Right hindlimb (tissue), 1 donor: ENCODE results near the gene SLC25A41.
"Not testable (repeated sequence)": the region's sequence is repeated elsewhere in the genome, so short reads cannot be mapped to it uniquely, and the experiment has no call there.

Experiments
- DNase-seq: peaks from one replicate; pipeline ENCODE4 v3.0.0-alpha.2; 2018

The SLC25A41 gene

DNA sequence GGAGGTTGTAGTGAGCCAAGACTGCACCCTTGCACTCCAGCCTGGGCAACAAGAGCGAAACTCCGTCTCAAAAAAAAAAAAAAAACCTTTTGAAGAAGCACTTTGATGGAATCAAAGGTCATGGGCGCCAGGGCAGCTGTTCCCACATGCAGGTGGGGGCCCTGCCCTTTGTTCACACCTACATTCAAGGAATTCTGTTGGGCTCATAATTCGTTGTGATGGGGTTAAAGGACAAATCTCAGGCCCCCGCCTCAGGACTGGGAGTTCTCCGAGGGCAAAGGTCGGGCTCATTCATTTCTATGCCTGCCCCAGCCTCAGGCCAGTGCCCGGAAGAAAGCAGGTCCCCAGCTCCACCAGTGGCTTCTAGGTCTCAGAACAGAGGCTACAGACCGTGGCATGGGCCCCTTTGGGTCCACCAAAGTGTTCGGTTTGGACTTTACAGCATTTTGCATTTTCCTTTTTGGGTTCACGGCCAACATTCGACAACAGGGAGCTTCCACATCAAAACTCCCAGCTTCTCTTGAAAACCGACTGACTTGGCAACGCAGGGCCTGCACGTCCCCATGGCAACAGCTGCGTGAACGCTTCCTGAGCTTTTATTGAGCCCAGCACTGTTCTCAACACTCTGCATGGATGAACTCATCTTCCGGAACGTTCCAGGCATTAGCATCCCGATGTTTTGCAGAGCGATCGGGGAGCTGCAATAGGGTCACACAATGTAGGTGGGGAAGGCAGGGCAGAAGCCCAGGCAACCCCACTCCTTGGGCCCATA, 30.5 kb downstream of the SLC25A41 start:
- peak; percentile 89 for DNase-seq

DNA sequence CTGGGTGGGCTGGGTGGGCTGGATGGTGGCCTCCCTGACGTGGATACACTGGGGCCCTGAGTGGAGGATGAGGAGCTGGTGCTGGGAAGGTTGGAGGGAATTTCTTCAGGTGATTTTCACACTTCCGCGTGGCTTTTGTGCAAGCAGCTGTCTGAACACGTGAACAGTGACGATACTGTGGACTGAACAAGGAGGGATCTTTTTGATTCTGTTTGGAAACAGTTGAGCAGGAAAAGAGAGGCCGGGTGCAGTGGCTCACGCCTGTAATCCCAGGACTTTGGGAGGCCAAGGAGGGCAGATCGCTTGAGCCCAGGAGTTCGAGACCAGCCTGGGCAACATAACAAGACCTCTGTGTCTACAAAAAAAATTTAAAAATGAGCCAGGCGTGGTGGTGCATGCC, 31.5 kb downstream of the SLC25A41 start:
- no peak for DNase-seq

DNA sequence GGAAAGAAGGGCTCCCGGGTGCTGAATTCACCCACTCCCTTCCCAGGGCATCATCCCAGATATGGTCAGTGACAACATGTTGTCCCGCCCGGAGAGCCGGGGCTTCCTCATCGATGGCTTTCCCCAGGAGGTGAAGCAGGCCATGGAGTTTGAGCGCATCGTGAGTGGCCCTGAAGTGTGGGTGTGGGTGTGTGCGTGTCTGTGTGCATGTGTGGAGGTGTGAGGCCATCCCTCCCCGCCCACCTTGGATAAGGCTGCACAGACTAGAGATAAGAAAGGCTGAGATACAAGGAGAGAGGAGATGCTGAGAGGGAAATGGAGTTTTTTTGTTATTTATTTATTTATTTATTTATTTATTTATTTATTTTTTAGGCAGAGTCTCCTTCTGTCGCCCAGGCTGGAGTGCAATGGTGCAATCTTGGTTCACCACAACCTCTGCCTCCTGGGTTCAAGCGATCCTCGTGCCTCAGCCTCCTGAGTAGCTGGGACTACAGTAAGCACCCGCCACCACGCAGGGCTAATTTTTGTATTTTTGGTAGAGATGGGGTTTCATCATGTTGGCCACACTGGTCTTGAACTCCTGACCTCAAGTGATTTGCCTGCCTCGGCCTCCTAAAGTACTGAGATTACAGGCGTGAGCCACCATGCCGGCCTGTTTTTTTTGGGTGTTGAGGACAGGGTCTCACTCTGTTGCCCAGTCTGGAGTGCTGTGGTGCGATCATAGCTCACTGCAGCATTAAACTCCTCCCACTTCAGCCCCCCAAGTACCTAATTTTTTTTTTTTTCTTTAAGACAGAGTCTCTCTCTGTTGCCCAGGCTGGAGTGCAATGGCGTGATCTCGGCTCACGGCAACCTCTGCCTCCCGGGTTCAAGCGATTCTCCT, 33.3 kb downstream of the SLC25A41 start:
- DNase-seq, result not testable (repeated sequence)

DNA sequence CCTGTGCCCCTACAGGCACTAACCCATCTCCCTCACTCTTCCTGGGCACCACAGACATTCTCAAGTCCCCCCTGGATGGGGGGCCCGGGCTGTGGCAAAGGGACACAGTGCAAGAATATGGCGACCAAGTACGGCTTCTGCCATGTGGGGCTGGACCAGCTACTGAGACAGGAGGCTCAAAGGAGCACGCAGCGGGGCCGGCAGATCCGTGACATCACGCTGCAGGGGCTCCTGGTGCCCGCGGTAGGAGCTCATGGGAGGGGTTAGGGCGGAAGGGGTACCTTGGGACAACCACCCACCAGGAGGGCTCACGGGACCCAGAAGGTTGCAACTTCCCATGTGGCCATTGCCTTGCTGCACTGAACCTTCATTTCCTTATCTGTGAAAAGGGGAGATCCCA, 37.3 kb downstream of the SLC25A41 start:
- DNase-seq, result no peak

DNA sequence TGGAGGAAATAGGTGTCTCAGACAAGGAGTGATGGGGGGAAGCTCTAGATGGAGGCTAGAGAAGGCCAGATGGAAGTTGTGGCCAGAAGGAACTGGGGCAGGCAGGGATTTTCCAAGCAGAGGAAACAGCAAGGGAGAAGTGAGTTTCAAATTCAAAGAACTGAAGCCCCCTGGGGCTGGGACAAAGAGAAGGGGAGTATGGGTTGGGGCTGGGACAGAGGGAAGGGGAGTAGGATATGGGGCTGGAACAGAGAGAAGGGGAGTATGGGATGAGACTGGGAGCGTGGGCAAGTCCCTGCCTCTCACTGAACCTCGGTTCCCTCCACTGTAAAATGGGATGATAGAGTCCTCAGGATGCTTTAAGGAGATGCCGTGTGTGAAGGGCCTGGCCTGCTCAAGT, 38.7 kb downstream of the SLC25A41 start:
- no peak for DNase-seq

DNA sequence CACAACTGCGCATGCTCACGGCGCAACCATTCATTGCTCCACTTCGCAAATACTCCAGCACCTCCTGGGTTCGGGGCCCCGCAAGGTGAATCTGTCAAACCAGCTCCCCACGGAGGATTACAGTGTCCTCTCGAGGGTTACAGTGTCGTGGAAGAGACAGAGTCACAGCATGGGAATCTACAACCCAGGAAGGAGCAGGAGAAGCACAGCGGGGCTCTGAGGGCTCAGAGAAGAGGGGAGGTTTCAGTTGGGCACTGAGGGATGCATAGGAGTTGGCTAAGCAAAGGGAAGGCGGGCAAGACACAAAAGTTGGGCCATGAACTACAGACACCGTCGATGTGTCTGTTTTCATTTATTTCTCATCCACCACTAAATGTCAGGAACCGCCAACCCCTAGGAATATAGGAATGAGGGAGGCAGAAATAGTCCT, 39.6 kb downstream of the SLC25A41 start:
- no peak for DNase-seq

DNA sequence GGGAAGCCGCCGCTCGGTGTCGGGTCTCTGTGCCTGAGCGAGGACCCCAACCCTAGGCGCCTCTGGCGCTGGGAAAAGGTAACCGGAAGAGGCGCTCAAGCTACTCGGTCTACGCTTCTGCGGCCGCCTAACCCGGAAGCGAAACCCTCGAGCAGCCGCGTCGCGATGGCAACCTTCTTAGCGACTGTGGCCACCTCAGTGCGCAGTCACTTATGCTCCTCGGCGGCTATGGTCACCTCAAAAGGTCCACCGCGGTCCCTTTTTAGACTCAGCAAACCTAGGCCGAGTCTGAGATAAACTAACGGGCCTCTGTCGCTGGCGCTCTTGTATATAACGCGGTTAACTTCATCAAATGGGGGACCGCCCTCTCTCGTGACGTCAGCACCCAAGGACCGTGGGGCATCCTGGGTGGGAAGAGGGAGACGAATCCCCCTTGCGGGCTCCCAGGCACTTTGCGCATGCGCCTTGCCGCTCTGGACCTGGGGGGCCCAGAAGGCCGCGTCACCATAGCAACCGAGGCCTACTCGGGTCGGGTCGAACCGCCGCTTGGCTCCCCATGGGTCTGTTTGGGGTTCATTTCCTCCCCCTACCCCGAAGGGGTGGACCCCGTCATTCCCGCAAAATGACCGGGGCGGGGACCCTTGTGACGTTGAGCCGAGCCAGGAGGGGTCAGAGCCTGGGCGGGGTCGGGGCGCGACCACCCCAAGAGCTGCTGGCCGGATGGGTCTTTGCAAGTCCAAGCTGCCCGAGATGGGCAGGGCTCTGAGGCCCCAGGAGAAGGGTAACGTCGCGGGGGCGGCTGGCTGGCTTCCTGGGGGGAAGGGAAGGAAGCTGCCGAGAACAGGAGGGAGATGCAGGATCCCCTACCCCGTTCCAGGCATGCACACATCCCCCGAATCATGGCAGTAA, 40.2 kb downstream of the SLC25A41 start, which contains the start of gene GTF2F1:
GTF2F1 (minus strand) TSS at position 91 of the 909 bp plus-strand sequence. CDS start 169 bp downstream, outside the sequence.
- peak; percentile 98 for DNase-seq

DNA sequence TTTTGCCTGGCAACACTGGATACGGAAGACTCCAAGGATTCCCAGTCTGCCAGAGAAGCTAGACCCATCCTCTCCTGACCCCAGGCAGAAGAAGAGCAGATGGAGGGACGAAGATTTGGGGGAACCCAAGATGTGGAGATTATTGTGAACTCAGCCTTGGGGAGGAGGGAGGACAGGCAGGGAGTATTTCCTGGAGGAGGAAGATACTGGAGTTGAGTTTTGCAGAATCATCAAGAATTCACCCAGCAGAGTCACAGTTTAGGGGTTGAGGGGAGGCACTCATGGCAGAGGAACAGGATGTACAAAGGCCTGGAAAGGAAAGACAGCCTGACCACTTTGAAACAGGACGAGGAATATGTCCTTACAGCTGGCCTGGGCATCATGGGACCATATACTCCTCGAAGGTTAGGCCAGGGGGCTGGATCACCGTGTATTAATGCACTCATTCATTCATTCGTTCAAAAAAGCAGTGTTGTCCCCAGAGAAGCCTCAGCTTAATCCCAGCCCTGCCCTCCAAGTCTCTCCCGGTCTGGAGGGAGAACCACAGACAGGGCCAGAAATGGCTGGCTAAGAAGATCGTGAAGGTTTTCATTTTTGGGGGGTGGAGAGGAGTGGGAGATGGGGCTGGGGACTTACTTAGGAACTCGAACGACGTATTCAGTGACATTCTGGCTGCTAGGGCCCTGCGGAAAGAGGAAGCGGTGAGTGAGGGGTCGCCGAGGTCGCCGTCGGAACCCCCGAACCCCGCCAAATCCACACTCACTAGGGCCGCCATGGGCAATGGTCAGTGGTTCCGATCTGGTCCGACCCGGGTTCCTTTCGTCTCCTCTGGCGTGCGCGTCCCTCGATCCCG, 41.1 kb downstream of the SLC25A41 start:
- no peak for DNase-seq

DNA sequence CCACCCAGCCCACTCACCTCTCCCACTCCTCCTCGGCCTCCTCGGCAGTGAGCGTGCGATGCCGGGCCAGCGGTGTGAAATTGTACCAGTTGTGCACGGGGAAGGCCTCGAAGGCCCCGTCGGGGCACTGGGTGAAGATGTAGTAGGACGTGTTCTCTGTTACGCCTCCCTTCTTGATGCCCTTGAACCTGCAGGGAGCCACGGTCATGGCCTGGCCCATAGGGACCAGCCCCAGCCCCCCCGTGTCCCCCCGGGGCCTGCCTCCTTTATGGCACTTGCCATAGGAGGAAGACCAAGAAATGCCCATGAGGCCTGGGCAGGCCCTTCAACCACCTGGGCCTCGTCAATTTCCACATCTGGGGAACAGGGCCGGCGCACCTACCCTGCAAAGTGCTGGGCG, 46.2 kb downstream of the SLC25A41 start:
- DNase-seq, result no peak

DNA sequence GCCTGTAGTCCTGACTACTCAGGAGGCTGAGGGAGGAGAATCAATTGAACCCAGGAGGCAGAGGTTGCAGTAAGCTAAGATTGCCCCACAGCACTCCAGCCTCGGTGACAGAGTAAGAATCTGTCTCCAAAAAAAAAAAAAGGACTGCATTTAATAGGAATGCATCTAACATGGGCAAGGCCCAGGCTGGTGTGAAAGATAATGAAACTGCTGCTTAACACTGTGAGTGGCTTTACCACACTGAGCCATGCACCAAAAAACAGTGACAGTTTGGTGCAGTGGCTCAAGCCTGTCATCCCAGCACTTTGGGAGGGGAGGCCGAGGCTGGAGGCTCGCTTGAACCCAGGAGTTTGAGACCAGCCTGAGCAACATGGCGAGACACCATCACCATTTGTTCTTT, 49.2 kb downstream of the SLC25A41 start:
- no peak for DNase-seq

DNA sequence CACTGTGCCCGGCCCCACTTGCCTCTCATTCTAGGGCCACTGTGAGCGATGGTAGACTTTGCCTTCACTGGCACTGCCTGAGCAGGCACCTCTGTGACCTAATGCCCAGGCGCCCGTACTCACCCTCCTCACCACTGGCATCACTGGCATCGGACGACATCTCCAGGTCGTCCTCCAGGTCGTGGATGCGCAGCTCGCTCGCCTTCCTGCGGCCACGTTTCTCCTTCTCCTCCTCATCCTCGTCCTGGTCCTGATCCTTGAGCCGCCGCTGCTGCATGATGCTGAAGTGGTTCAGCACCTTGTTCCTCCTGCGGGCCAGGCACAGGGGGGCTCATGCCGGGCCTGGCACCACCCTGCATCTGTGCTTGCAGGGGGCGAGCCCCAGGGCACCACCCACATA, 50.4 kb downstream of the SLC25A41 start:
- no peak for DNase-seq

DNA sequence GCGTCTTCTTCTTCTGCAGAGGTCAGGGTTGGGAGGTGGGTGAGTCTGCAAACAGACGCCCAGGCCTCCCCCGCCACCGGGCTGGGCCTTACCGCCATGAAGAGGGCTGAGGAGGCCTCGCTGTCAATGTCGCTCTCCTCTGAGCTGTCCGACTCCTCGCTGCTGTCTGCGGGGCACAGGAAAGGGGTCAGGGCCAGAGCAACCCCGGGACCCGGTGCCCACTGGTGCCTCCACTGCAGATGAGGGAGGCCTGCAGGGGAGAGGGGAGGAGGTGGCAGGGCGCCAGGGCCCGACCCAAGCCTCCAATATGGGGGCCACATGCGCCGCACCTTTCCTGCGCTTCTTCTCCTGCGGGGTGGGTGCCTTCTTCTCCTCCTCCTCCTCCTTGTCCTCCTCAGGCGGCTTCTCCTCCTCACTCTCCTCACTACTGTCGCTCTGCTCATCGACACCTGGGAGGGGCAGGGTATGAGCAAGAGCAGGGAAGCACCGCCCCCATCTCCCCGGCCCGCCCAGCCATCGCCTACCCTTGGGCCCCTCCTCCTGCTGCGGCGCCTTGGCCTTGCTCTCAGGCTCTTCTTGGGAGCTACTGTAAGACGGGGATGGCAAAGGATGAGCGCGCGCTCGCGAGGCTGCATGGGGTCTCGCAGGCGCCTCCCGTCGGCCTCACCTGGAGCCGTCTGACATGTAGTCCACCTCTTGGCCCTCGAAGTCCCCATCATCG, 52.4 kb downstream of the SLC25A41 start:
- DNase-seq, result no peak

DNA sequence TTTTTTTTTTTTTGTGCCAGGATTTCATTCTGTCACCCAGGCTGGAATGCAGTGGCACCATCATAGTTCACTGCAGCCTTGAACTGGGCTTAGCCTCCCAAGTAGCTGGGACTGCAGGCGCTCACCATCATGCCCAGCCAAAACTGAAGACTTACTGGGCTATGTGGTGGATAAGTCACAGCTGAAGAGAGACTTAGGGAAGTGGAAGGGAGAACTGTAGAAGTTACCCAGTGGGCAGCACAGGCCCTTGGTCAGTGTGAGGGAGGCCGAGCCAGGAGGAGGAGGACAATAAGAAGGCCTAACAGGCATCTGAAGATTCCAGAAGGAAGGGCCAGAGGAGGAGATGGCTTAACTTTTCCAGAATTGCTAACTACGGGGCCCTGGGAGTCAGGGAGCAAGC, 53.8 kb downstream of the SLC25A41 start:
- DNase-seq, result no peak

DNA sequence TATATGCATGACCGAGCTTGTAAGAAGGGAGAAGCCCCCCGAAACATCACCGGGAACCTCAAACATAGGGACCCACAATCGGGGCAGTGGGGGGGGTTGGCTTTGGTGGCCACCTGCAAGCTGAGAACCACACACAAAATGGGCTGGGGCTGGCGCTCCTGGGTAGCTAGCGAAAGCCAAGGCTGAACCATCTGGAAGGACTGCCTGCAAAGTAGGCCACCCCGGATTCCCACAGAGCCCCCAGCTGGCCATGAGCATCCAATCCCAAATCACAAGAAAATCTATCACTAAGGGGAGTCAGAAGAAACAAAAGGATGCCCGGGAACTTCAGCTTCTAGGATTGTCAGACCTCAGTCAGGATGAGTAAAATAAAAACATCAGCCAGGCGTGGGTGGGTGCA, 55.1 kb downstream of the SLC25A41 start:
- DNase-seq, result no peak

DNA sequence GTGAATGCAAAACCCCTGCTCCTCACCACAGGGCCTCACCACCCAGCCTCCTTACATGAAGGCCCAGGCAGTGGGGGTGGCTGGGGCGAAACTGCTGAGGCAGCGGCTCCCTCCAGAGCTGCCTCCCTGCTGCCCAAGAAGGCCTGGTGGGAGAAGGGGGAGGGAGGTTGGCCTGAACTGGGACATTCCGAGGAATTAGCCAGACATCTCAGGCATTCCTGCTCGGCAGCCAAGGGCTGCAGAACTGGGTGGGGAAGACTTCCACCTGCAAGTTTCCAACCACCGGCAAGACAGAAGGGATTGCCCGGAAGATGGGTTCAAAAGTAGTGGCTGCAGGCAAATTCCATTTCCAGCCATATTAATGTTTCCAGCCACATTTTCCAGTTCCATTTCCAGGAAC, 55.5 kb downstream of the SLC25A41 start:
- peak; percentile 74 for DNase-seq

DNA sequence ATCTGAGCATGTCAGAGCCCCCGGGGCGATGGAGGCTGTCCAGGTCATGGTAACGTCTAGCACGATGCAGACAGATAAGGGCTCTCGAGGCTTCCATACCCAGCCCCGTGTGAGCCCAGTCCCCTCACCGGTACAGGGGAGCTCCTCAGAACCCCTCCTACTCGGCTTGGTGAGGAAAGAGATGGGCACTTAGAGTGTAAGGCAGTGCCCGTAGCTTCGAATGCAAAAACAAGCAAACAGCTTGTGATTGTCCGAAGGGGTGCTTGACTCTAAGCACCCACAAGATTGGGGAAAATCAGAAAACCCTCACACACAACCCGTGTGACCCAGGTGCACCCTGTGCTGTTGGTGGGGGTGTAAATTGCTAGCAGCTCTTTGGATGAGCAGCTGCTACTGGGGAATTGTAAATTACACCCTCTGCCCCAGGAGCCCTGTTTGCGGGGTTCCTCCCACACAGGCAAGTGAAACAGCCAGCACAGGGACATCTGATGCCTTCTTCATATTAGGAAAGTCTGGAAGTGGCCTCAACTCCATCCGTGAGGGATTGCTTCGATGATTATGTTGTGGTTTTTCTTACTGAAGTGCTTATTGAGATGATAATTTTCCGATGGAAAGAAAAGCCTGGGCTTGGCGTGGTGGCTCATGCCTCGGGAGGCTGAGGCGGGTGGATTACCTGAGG, 56.9 kb downstream of the SLC25A41 start:
- no peak for DNase-seq
